SK-N-MC (cell line): ENCODE data around the gene EOGT.

ENCODE experiments used
- EZH2 ChIP-seq: fragments of 200-600 bp; sonication (generic); IDR thresholded peaks from one replicate; pipeline ENCODE4 v1.6.1; 2017; ENCODE audit warnings: antibody characterized with exemption
- POLR2AphosphoS5 ChIP-seq: IDR thresholded peaks from 2 replicates; pipeline ENCODE4 v1.6.1; 2012; ENCODE audit warnings: mild to moderate bottlenecking, low read depth, low read length, borderline replicate concordance

DNA sequence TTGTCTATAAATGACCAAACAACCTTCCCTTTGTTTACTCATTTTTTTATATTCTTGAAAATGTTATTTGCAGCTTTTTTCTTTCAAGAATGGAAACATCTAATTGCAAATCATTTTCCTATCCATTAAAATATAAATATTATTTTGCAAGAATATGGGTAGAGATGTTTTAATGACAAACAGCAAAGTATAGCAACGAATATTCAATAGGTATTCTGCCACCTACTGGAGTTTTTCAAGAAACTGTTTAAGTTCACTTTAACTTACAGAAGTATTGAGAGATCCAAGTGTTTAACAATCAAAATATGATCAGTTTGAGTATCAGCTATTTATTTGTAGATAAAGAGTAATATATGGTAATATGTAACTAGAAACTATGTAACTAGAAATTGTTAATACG, 6.9 kb upstream of the EOGT start:
- no peak for TF ChIP-seq POLR2AphosphoS5
- no peak for TF ChIP-seq EZH2
